ENCODE data around the gene CLDN1.

CLDN1 gene

GRCh38 chr3:190266265-190266912 is 55.9 kb downstream of the CLDN1 start:
- H3K27me3 ChIP-seq = no peaks in the 10 kb centered on the region
- H3K9me3 ChIP-seq = no peaks in the 10 kb centered on the region
- no peak overlapping the region for H3K27ac ChIP-seq
- no peaks in the 10 kb centered on the region for H3K36me3 ChIP-seq
- no peak for TF ChIP-seq CTCF (IDR thresholded peaks at IDR 0.05)
- no peak overlapping the region for H3K4me3 ChIP-seq (ENCODE audit: low read depth in 1 of 2, low read length in 1 of 2)
- no peaks in the 10 kb centered on the region for H3K4me1 ChIP-seq (ENCODE audit: control insufficient read depth in 1 of 2, insufficient read depth in 1 of 2, low read depth in 1 of 2, low read length in 1 of 2)

- no peak for TF ChIP-seq CTCF (IDR thresholded peaks at IDR 0.05)
- no peaks in the 10 kb centered on the region for H3K4me1 ChIP-seq (ENCODE audit: control insufficient read depth in 1 of 2, insufficient read depth in 1 of 2, low read depth in 1 of 2, low read length in 1 of 2)
- no peaks in the 10 kb centered on the region for H3K27me3 ChIP-seq
- H3K9me3 ChIP-seq = no peaks in the 10 kb centered on the region
- H3K36me3 ChIP-seq = no peaks in the 10 kb centered on the region
- H3K27ac ChIP-seq = no peak overlapping the region
- H3K4me3 ChIP-seq (ENCODE audit: low read depth in 1 of 2, low read length in 1 of 2) = no peak overlapping the region
Observed at GRCh38 chr3:190265796-190266195, 56.5 kb downstream of the CLDN1 start.

- Histone ChIP-seq H3K4me3 (ENCODE audit: low read depth in 1 of 2, low read length in 1 of 2) (no peak overlapping the region), H3K36me3 (no peaks in the 10 kb centered on the region), H3K27me3 (no peaks in the 10 kb centered on the region), H3K4me1 (ENCODE audit: control insufficient read depth in 1 of 2, insufficient read depth in 1 of 2, low read depth in 1 of 2, low read length in 1 of 2) (no peaks in the 10 kb centered on the region), H3K27ac (no peak overlapping the region), H3K9me3 (no peaks in the 10 kb centered on the region)
- TF ChIP-seq CTCF (IDR thresholded peaks at IDR 0.05) = no peak
Observed at GRCh38 chr3:190265126-190265525, 57.1 kb downstream of the CLDN1 start.

- no peaks in the 10 kb centered on the region for H3K27me3 ChIP-seq
- no peak overlapping the region for H3K27ac ChIP-seq
- TF ChIP-seq CTCF (IDR thresholded peaks at IDR 0.05) = no peak
- no peaks in the 10 kb centered on the region for H3K4me1 ChIP-seq (ENCODE audit: control insufficient read depth in 1 of 2, insufficient read depth in 1 of 2, low read depth in 1 of 2, low read length in 1 of 2)
- H3K9me3 ChIP-seq = no peaks in the 10 kb centered on the region
- no peak overlapping the region for H3K4me3 ChIP-seq (ENCODE audit: low read depth in 1 of 2, low read length in 1 of 2)
- no peaks in the 10 kb centered on the region for H3K36me3 ChIP-seq
Observed at GRCh38 chr3:190261740-190262139, 60.5 kb downstream of the CLDN1 start.

- no peaks in the 10 kb centered on the region for H3K4me1 ChIP-seq (ENCODE audit: control insufficient read depth in 1 of 2, insufficient read depth in 1 of 2, low read depth in 1 of 2, low read length in 1 of 2)
- no peak overlapping the region for H3K27ac ChIP-seq
- no peaks in the 10 kb centered on the region for H3K36me3 ChIP-seq
- no peak for TF ChIP-seq CTCF (IDR thresholded peaks at IDR 0.05)
- no peaks in the 10 kb centered on the region for H3K27me3 ChIP-seq
- H3K9me3 ChIP-seq = no peaks in the 10 kb centered on the region
- no peak overlapping the region for H3K4me3 ChIP-seq (ENCODE audit: low read depth in 1 of 2, low read length in 1 of 2)
Observed at GRCh38 chr3:190261015-190261414, 61.2 kb downstream of the CLDN1 start.
